HG02678 (cell line): ENCODE data around the gene PARG.
"Not testable (repeated sequence)": the region's sequence is repeated elsewhere in the genome, so short reads cannot be mapped to it uniquely, and the experiment has no call there.

Source experiments
- ATAC-seq: cut with Tn5 transposase; IDR thresholded peaks from one replicate; pipeline ENCODE4 v1.9.1; 2021; ENCODE audit warnings: mild to moderate bottlenecking, moderate library complexity; ENCODE audit not compliant: unreplicated experiment

The PARG gene

DNA sequence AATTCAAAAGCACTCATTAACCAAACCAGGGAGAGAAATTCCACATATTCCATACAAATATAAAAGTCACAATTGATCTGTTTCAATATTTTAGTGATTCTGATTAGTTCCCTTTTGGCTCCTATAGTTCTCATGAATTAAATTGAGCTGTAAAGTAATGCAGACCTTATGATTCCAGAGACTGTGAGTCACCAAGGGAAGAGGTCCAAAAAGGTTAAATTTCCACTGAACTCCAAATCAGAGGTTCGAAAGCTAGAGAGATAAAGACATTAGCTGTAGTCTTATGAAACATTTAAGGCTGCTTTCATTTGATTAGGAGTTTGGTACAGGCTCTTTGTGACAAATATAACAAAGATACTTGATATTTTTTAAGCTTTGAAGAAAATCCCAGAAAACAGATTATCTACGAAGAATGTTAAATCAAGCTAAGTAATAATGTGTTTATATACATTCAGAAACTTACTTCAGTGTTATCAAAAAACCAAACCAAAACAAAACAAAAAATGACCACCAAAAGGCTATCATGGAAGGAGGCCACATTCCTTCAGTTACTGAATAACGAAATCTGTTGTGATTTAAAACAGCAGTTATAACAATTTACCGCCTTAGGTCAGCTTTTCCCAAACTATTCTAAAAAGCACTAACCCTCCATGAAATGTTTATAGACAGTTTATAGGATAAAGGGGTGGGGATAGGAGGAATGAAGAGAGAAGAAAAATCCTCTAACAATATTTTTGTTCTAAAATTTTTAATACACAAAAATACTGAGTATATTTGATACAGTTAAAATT, 33.3 kb downstream of the PARG start:
- ATAC-seq: not testable (repeated sequence)

DNA sequence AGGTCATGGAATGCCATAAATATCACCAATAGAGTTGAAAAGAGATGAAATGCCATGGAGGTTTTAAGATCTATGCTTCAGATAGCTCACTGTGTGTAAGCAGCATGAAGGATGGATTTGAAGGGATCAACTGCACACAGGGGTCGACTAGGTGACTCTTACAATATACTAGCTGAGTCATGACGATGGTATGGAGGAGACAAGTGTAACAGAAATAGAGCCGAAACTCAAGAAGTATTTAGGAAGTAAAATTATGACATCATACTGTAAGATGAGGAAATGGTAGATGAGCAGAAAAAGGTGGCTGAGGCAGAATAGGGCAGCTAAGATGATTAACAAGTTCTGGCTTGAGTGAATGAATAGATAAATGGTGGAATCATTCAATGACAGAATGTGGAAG, 38.0 kb downstream of the PARG start:
- not testable (repeated sequence) for ATAC-seq

DNA sequence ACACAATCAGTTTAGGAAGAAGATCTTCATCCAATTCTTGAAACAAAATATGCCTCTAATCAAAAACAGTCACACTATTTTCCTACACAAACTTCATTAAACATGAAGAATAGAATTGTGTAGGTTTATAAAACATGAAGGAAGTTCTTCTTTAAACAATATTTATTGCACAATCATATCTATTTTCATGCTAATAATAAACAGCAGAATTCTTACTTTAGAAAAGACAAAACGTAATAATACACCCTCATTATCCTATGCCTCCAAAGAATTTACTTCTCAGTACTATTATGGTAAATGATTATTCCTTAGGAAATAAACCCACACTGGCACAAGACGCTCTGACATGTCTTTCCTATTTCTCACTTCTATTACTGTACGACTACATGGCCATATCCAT, 41.4 kb downstream of the PARG start:
- ATAC-seq: not testable (repeated sequence)

DNA sequence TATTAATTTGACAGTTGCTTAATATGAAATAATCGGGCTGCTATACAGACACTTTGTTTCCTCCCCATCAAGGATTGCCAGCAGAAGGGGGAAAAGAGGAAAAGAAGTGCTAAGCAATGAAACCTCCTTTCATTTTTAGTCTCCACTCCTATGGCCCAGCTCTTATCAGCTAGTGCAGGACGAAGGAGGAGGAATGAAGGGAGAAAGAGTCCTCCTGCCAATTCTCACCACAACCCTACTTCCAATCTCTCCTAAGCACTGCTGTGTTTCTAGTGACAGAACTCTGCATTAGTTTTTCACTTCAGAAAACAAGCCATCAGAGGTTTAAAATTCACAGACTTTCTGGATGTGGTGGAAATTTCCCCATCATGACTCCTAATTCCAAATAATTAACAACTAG, 41.8 kb downstream of the PARG start:
- ATAC-seq: not testable (repeated sequence)

DNA sequence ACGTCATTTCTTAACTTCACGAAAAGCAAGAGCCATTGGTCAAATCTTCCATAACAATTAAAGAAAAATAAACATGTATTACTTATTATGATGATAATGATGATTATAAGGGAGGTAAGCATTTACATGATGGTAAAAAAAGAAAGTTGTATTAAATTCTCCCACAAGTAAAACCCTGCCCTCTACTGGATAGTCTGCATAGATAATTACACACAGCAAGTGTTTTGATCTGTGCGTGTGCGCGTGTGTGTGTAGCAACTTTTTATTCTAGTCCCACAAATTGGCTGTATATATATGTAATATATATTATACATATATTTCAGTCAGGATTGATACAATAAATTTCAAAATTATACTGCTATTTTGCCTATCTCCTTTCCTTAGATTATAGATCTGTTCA, 51.8 kb downstream of the PARG start:
- ATAC-seq: not testable (repeated sequence)

DNA sequence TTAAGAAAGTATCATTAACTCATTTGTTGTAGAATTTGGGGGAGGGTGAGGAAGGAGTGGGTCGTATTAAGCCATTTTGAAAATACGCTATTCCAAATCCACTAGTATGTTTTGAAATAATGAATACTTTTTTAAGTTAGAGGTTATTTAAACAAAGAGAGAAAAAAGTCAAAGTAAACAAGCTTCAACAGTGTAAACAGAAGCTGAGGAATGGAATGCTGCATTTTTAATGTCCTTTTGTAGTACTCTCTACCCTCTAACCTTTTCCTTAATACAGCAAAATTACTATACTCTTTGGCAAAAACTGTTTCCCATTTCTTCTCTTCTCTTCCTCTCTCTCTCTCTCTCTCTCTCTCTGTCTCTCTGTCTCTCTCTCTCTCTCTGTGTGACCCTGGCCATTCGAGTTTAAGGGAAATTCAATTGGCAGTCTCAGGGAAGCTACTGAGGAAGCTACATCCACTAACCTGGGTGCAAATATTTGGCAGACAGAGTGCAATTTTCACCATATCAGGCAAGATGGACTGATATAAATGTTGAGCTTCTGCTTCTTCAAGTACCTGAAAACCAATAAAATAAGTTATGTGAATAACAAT, 57.0 kb downstream of the PARG start:
- ATAC-seq: not testable (repeated sequence)

DNA sequence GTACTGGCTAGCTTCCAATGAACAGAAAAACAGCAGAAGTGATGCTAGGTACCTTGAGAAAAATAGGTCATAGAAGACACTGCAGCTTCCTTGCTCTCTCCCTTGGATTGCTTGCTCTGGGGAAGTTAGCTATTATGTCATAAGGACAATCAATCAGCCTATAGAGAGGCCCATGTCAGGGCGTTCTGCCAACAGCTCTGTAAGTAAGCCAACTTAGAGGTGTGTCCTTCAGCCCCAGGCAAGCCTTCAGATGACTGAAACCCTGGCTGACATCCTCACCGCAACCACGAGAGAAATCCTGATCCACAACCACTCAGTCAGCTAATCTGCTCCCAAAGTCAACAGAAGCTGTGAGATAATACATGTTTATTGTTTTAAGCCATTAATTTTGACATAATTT, 58.0 kb downstream of the PARG start:
- ATAC-seq: not testable (repeated sequence)

DNA sequence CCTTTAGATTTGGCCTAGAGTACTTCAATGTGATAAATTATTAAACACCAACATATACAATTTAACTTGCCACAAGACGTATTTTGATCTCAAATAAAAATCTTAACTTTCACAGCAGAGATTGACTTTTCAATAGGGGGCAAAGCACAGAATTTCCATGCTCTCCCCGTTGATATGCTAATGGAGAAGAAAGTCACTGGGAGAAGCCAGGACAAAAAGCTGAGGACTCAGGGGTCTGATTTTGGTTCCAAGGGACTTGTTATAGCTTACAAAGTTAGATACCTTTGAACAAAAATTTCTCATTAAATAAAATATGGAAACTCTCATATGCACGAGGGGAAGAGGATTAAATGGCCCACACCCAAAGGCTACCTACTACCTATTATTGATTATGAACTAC, 59.5 kb downstream of the PARG start:
- ATAC-seq: not testable (repeated sequence)

DNA sequence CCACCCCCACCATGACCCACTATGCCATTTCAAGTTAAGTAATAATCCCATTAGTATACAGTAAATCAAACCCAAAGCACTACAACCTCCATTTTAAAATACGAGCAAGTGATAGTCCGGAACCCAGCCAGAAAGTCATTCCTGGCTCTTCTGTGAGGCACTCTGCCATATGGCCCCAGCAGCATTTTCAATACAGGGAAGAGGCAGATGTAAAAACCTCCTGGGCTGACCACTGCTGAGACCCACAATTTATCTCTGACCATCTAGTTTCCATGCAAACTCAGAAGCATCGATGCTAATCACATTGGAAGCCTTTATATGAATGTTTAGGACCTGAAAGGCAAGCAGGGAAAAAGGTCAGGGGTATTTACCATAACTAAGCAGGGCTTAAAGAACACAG, 69.1 kb downstream of the PARG start:
- ATAC-seq: not testable (repeated sequence)

DNA sequence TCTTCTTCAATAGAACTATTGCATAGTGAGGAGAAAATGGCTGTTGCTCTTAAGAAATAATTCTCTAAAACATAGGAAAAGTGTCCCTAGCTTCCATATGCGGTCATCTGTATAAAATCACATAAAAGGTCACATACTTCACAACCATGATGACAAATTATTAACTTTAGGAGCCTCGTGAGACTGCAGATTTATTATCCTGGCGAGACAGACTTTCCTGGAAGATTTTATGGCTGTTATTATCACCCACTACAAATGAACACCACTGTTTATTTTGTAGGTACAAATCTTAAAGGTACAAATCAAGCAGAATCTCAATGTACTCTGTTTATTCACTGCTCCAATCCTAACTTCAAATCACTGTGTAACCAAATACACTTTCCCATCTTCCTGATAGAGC, 70.4 kb downstream of the PARG start:
- not testable (repeated sequence) for ATAC-seq

DNA sequence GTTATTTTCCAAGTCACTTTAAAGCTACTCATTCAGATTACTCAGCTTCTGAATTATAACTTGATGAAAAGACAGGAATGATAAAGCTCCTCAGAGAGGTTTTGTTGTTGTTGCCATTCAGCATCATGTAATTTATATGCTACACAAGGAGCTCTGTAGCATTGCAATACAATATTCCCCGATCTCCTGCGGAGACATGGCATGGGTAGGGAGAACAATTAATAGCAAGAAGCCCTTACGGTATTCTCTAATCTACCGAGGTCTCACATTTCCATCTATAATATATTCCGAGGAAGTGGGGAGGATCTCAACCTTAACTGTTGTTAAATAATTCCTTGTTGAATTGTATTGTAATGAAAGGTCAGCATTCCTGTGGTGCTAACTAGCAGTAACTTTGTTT, 81.9 kb downstream of the PARG start:
- ATAC-seq: not testable (repeated sequence)

DNA sequence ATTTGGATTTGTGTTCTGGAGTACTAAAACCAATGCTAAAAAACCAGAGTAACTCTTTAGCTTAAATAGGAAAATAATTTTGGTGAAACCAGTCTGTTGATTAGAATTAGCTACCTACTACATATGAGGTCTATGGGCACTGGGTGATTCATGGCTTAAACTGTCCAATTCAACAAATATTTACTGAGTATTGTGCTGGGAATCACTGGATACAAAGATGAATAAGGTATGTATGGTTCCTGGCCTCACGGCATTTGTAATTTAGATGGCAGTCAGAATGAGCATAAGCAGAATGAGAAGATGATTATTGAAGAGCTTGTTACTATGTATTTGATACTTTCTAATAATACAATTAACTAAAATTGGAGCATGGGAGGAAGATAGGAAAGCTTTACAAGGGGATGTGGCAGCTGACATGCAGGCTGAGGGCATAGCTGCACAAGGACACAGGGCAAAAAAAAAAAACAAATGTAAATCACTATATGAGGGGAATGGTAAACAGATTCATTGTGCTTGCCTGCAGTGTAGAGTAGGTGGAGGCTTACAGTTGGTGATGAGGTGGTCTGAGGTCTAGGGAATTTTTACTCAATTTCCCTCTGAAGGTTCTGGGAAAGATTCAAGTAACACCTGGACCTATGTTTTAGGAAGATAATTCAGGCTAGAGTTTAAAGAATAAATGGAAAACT, 83.0 kb downstream of the PARG start:
- not testable (repeated sequence) for ATAC-seq

DNA sequence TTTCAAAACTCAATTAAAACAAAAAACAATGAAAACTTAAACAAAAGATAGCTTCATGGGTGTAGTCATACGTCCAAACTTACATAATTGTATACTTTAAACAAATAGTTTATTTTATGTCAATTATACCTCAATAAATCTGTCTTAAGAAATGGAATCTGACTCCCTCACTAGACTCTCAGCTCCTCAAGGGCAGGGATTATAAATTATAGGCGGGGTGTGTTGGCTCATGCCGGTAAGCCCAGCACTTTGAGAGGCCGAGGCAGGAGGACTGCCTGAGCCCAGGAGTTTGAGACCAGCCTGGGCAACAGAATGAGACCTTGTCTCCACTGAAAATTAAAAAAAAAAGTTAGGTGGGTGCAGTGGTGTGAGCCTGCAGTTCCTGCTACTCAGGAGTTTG, 92.3 kb downstream of the PARG start:
- not testable (repeated sequence) for ATAC-seq

DNA sequence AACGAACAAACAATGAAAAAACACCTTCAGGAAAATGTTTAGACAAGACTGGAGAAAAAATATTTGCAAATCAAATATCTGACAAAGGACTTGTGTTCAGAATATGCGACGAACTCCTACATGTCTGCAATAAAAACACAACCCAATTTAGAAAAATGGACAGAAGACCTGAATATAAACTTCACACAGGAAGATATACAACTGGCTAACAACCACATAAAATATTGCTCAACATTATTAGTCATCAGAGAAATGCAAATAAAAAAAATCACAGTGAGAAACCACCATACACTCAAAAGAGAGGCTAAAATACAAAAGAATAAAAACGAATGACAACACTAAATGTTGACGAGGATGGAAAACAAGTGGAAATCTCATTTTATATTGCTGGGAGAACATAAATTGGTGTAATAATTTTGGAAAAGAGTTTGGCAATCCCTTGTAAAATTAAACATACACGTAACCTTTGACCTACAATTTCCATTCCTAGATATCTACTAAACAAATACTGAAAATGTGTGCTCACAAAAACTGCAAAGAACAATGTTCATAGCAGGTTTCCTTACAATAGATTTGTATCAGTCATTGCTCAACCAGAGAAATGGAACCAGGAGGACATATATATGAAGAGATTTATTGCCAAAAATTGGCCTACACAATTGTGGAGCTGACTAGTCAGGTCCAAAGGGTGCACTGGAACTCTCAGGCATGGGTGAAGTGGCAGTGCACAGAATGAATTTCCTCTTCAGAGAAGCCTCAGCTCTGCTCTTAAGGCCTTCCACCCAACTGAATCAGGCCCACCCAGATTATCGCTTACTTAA, 96.8 kb downstream of the PARG start:
- ATAC-seq: no peak

DNA sequence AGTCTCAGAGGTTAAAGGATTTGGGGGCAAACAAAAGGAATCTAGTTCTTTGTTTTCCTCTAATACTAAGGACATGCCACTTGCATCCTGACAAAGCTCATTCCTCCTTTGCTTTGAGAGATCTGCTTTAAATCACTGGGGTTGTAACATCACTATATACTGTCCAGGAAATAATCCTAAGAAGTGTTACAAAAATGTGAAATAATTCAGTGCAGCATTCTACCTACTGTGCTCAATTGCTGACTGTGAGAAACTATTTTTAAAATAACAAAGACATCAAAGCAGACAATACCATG, 99.5 kb downstream of the PARG start:
- not testable (repeated sequence) for ATAC-seq

DNA sequence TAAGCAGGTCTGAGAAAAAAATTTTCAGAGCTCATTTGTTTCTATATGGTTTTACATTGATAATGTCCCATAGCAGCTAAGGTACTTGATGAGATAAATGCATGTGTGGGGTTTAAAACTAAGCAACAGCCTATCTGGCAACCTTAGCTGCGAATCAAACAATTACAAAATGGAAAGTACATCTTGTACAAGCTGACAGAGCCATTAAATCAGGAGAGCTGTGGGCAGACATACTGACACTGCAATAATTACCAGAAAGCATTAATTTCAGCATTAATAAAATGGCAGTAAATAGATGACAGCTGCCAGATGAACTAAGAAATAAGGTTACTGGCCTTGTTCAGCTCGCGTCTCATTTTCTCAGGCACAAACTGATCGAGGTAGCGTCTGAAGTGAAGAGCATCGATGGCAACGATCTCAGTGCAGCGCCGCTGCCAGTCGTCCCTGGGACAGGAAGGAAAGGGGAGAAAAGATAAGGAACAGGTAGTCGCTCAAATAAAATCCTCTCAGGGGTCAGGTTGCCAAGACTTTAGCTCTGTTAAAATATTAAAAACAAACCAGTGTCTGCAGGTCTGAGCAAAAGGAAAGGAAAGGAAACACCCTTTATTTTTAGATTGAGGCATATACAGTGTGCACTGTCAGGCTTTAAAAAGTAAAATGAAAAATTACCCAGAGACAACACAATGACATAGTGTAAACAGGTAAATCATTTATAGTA, 100.1 kb downstream of the PARG start:
- ATAC-seq: no peak

DNA sequence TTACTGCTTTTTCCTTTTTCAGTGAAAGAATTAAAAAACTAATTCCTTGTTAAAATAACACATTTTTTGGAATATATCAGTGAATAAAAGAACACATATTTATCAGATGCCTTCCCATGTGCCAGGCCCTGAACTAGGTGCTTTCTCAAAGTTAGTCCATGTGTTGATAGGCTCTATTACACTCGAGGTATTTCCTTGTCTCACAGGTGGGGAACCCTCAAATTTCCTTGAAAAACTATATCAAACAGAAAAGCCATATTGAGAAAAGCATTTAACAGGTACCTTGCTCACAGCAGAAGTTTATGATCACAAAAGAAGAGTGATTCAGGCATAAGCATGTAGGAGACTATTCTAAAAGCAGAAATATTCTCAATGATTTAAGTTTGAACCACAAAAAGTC, 104.1 kb downstream of the PARG start:
- ATAC-seq: no peak

DNA sequence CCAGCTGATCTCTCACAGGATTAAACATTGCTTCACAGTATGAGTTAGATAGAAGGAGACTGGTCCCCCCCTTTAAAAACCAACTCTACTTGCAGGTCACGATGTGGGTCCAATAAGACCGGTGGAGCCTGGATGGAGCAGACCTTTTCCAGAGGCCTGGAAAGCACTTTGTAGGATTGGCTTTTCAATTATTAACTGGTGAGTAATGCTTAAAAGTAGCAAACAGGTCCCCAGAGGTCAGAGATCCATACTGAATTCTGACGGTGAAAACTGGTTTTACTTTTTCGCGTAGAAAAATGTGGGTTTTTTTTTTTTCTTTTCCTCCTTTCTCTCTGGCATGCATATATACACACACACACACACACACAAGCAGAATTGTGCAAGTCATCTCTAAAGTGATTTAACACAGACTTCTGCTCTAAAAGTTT, 104.8 kb downstream of the PARG start:
- ATAC-seq: no peak

DNA sequence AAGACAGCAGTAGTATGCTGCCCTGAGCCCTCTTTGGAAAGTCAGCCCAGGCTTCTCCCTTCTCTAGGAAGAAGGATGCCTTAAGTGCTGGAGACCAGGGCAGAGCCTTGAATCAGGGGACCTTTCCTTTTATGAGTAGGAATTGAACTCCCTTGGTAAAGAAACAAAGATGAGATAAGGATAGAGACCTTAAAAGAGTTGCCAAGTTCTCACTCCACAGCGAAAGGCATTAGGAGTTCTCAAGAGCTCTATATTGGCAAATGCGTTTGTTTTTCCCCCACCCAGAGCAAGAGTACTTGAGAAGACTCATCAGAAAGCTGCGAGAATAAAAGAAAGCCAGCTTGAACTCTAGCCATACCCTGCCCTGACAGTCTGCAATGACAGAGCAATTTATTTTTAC, 106.9 kb downstream of the PARG start:
- no peak for ATAC-seq

DNA sequence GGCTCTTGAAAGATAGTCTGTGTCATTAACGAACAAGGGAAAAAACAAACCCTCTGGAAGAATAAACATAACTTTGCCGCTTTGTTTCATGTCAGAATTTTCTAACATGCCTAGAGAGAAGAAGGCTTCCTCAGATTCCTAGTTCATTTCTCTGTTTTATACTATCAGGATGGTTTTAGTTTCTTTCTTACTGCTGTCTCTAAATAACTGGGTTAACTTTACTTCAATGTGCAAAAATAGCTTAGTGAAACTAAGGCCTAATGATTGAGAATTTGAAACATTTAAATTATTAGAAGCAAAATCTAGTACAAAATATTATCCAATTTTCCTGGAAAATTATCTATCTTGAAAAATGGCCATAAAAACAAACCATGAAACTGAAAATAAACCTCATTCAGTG, 107.6 kb downstream of the PARG start:
- no peak for ATAC-seq

DNA sequence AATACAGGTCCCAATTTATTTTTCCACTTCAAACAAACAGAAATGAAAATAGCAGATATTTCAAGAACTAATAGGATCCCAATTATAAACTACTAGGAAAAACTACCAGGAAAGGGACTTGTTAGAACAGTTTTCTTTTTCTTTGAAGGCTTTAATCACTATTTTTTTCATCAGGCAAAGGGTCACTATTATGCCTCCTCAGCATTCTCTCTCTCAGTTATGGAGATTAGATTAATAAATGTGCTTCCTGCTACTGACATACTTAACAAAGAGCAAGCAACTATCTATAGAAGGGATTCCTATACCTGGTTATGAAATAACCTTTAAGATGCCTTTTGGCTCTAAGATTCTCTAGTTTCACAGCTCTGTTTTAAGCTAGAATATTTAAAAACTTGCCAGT, 108.7 kb downstream of the PARG start:
- no peak for ATAC-seq
